Endothelial cell (in vitro differentiated cells): Measurements from ENCODE around the gene KIAA1191. TPM values are rescaled to one million over a fixed set of nuclear protein-coding genes. Genes with fewer than 3 reads are reported as not detected.

Experiments used
- microRNA-seq: library from miRNA; unstranded; fragments of <30 nt; microRNA quantifications from one replicate; pipeline ENCODE4, GENCODE V29; 2020; ENCODE audit not compliant: unreplicated experiment
- total RNA-seq: library from RNA; stranded (reverse); fragmentation: NEBNext Ultra II Directional; extraction: Animal tissue kit (Norgen Biotek cat#: 25700); gene quantifications from one replicate; pipeline ENCODE4 v1.2.1, GENCODE V29; 2021; ENCODE audit not compliant: unreplicated experiment

KIAA1191 gene
- total RNA-seq, 1 donor from 2014 or later: 122 TPM

Small RNA genes within 50 kb of the gene (microRNA-seq; reads per million reads assigned to microRNA genes)
- gene MIR1271: 3.6 reads per million, percentile 42 among the genes with 10 or more reads in this experiment

Other genes with a start within 250 kb of the KIAA1191 start
- gene SIMC1, start 123.3 kb downstream of the KIAA1191 start, total RNA-seq: 17.5 TPM
- 14.5 TPM for gene ARL10, start 3.7 kb upstream of the KIAA1191 start, total RNA-seq
- 11.9 TPM for gene NOP16, start 26.8 kb upstream of the KIAA1191 start, total RNA-seq
- gene HIGD2A, start 27.0 kb upstream of the KIAA1191 start, total RNA-seq: 88.3 TPM
- 35.2 TPM for gene CLTB, start 54.8 kb upstream of the KIAA1191 start, total RNA-seq
- 40.6 TPM for gene FAF2, start 86.6 kb upstream of the KIAA1191 start, total RNA-seq
- gene RNF44, start 175.6 kb upstream of the KIAA1191 start, total RNA-seq: 103 TPM
- 0.85 TPM for gene CDHR2, start 187.6 kb upstream of the KIAA1191 start, total RNA-seq
- gene GPRIN1, start 248.4 kb upstream of the KIAA1191 start, total RNA-seq: 3.9 TPM